Measurements from ENCODE around the gene EPN3.

- no peak for TF ChIP-seq GATA2 (IDR thresholded peaks at IDR 0.05; ENCODE audit: low read depth, low read length)
- no peak for TF ChIP-seq GATA3 (IDR thresholded peaks at IDR 0.05; ENCODE audit: low read depth, low read length)
Measured at GRCh38 chr17:50531428-50532025, 1.0 kb upstream of the EPN3 start.

Measured in SH-SY5Y (cell line).